Daoy (cell line): ENCODE measurements around the gene ACAD9. TPM values are rescaled to one million over a fixed set of nuclear protein-coding genes. Genes with fewer than 3 reads are reported as not detected.
"Not testable (repeated sequence)": the region's sequence is repeated elsewhere in the genome, so short reads cannot be mapped to it uniquely, and the experiment has no call there.

Experiments used
- DNase-seq: peaks from one replicate; pipeline ENCODE4 v3.0.0-alpha.2; 2015; ENCODE audit warnings: low read depth
- total RNA-seq: library from RNA; depleted of rRNA; stranded (reverse); fragments of >200 nt; shearing (Covaris generic); gene quantifications from 2 replicates; pipeline ENCODE4 v1.2.3, GENCODE V29; 2014

ACAD9 gene
- total RNA-seq, 1 experiment from 2014 or later = 34.7 TPM

- no peak for DNase-seq
Measured at GRCh38 chr3:128895843-128896697, 16.6 kb downstream of the ACAD9 start.

GRCh38 chr3:128902426-128902825 lies 23.0 kb downstream of the ACAD9 start:
- no peak for DNase-seq

GRCh38 chr3:128903501-128903900 lies 24.1 kb downstream of the ACAD9 start:
- no peak for DNase-seq

- DNase-seq = no peak
Measured at GRCh38 chr3:128906031-128906803, 26.8 kb downstream of the ACAD9 start.

- no peak for DNase-seq
Measured at GRCh38 chr3:128906804-128907525, 27.5 kb downstream of the ACAD9 start.

- DNase-seq = no peak
Measured at GRCh38 chr3:128907706-128908445, 28.5 kb downstream of the ACAD9 start.

- DNase-seq = no peak
Measured at GRCh38 chr3:128908951-128909350, 29.5 kb downstream of the ACAD9 start.

GRCh38 chr3:128910006-128910405 lies 30.6 kb downstream of the ACAD9 start:
- DNase-seq = no peak

- DNase-seq = no peak
Measured at GRCh38 chr3:128911911-128912310, 32.5 kb downstream of the ACAD9 start.

GRCh38 chr3:128914966-128915645 lies 35.7 kb downstream of the ACAD9 start:
- no peak for DNase-seq

- DNase-seq = no peak
Measured at GRCh38 chr3:128917291-128917690, 37.9 kb downstream of the ACAD9 start.

GRCh38 chr3:128919988-128920387 lies 40.6 kb downstream of the ACAD9 start:
- DNase-seq = no peak

GRCh38 chr3:128922804-128923459 lies 43.5 kb downstream of the ACAD9 start:
- no peak for DNase-seq

- no peak for DNase-seq
Measured at GRCh38 chr3:128923576-128923975, 44.2 kb downstream of the ACAD9 start.

- not testable (repeated sequence) for DNase-seq
Measured at GRCh38 chr3:128923986-128924385, 44.6 kb downstream of the ACAD9 start.

GRCh38 chr3:128929364-128929763 lies 49.9 kb downstream of the ACAD9 start:
- DNase-seq = no peak

GRCh38 chr3:128931046-128931445 lies 51.6 kb downstream of the ACAD9 start:
- no peak for DNase-seq

GRCh38 chr3:128932516-128933212 lies 53.2 kb downstream of the ACAD9 start:
- no peak for DNase-seq

- no peak for DNase-seq
Measured at GRCh38 chr3:128933213-128933921, 53.9 kb downstream of the ACAD9 start.
